HG03457 (cell line): ENCODE data around the gene FAM151A.

Experiments used
- ATAC-seq: cut with Tn5 transposase; IDR thresholded peaks from one replicate; pipeline ENCODE4 v1.9.1; 2021; ENCODE audit warnings: moderate number of reproducible peaks; ENCODE audit not compliant: unreplicated experiment

Gene FAM151A

GRCh38 chr1:54623216-54624007 lies at the start of gene FAM151A:
Gene FAM151A (minus strand): TSS chr1:54623525. CDS start chr1:54623395, 130 bp downstream.
- ATAC-seq, result no peak

GRCh38 chr1:54671985-54672608 lies 48.8 kb upstream of the FAM151A start:
- no peak for ATAC-seq

GRCh38 chr1:54668567-54668966 lies 45.2 kb upstream of the FAM151A start:
- no peak for ATAC-seq

GRCh38 chr1:54667797-54668196 lies 44.5 kb upstream of the FAM151A start:
- ATAC-seq, result no peak

GRCh38 chr1:54666333-54666732 lies 43.0 kb upstream of the FAM151A start:
- ATAC-seq, result no peak

GRCh38 chr1:54665852-54666251 lies 42.5 kb upstream of the FAM151A start:
- ATAC-seq, result no peak

- ATAC-seq, result no peak
Measured at GRCh38 chr1:54664364-54664763, 41.0 kb upstream of the FAM151A start.

- ATAC-seq, result no peak
Measured at GRCh38 chr1:54663725-54664124, 40.4 kb upstream of the FAM151A start.

GRCh38 chr1:54658164-54658913 lies 35.0 kb upstream of the FAM151A start:
- ATAC-seq, result no peak

GRCh38 chr1:54653036-54653435 lies 29.7 kb upstream of the FAM151A start:
- no peak for ATAC-seq

- ATAC-seq, result no peak
Measured at GRCh38 chr1:54652168-54652567, 28.8 kb upstream of the FAM151A start.

- ATAC-seq, result no peak
Measured at GRCh38 chr1:54651608-54652007, 28.3 kb upstream of the FAM151A start.

GRCh38 chr1:54650417-54650816 lies 27.1 kb upstream of the FAM151A start:
- ATAC-seq, result no peak

- ATAC-seq, result no peak
Measured at GRCh38 chr1:54649921-54650320, 26.6 kb upstream of the FAM151A start.

- ATAC-seq, result no peak
Measured at GRCh38 chr1:54649130-54649898, 26.0 kb upstream of the FAM151A start.

GRCh38 chr1:54645806-54646676 lies 22.7 kb upstream of the FAM151A start:
- ATAC-seq, result no peak

GRCh38 chr1:54643736-54644135 lies 20.4 kb upstream of the FAM151A start:
- no peak for ATAC-seq

GRCh38 chr1:54640863-54641836 lies 17.8 kb upstream of the FAM151A start, which contains the start of gene MROH7:
Gene MROH7 (plus strand): TSS chr1:54641786. CDS start chr1:54652927, 11,141 bp downstream.
- no peak for ATAC-seq

- no peak for ATAC-seq
Measured at GRCh38 chr1:54640361-54640760, 17.0 kb upstream of the FAM151A start.
